Right renal pelvis (tissue), 4 donors: Measurements from ENCODE around the gene ASMT. TPM values are rescaled to one million over a fixed set of nuclear protein-coding genes. Genes with fewer than 3 reads are reported as not detected.
"Not testable (repeated sequence)": the region's sequence is repeated elsewhere in the genome, so short reads cannot be mapped to it uniquely, and the experiment has no call there.

Experiments
- DNase-seq, 4 donors: peaks; one replicate each; pipeline ENCODE4 v3.0.0-alpha.2; 2013; ENCODE audit warnings: low read depth in 4 of 4, low spot score in 3 of 4, missing footprints in 1 of 4
- polyA plus RNA-seq, 4 donors: library from polyadenylated mRNA; unstranded; fragments of 120-200 nt; gene quantifications; one replicate each; pipeline ENCODE4 v1.2.1, GENCODE V29; 2013; ENCODE audit not compliant: insufficient read length in 4 of 4

Gene ASMT
- polyA plus RNA-seq, 4 donors, result 0.08 TPM; not detected in 3

DNA sequence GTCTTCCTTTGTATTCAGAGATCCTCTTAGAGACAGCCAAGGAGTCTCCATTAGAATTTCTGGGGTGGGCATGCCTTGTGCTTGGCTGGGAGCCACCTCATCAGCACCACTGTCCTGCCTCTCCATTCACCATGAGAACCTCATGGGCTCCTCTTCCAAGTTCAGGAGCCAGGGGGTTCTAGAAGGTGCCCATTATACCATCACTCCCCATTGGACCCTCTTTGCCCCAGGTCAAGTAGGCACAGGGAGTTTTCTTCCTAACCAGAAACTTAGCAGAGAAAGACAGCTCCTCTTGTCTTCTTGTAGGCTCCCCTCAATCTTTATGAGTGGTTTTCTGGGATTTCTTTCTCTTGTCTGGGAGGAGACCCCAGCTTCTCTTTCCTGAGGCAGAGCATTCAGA lies 31.1 kb downstream of the ASMT start:
- no peak for DNase-seq

DNA sequence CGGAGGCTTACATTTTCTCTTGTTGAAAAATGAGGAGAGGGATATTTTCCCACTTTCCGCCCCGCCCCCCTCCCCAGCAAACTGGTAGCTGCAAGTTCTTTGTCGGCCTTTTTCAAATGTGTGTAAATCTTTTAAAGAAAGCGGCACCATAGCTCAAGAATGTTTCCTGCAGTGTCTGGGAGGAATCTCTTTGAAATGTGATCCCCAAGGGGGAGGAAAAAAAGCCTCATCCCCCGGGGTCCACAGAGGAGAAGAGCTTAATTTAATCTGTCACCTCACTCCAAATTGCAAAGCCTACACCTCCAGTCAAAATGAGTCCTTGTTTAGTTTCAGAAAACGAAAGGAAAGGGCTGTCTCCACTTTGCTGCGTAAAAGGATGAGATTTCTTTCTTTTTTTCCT lies 34.8 kb downstream of the ASMT start:
- peak in 2 of 4 donors; percentile 62 to 73 for DNase-seq

GRCh38 chrX:1652011-1652811 lies 37.4 kb downstream of the ASMT start:
- DNase-seq, result peak in 3 of 4 donors; percentile 12 to 32 (median 28)

- DNase-seq, result no peak
Measured at GRCh38 chrX:1656379-1656778, 41.5 kb downstream of the ASMT start.

DNA sequence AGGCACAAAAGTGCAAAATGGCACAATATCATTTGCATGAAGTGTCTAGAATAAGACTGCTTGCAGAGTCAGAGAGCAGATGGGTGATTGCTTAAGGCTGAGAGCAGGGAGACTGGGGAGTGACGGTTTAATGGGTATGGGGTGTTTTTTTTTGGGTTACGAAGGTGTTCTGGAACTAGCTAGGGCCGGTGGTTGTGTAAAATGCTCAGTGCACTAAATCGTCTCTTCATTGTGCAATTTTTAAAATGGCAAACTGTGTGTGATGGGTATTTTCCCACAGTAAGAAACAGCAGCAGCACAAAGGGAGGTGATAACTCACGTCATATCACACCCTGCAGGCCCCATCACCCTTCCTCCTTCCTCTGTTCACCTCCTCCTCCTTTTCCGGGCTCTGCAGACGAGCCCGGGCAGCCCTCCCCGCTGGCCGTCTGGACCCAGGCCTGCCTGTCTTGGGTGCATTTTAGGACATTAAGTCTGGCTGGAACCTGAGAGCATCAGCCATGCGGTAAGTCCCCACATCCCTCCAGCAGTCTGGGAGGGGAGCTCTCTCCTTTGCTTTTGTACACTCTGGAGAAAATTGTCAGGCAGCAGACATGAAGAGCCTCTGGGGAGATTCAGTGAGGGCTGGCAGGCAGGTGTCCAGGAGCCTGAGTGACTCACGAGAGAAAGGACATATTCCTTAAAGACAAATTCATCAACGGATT lies 42.7 kb downstream of the ASMT start:
- DNase-seq, result peak in 1 of 4 donors; percentile 31

DNA sequence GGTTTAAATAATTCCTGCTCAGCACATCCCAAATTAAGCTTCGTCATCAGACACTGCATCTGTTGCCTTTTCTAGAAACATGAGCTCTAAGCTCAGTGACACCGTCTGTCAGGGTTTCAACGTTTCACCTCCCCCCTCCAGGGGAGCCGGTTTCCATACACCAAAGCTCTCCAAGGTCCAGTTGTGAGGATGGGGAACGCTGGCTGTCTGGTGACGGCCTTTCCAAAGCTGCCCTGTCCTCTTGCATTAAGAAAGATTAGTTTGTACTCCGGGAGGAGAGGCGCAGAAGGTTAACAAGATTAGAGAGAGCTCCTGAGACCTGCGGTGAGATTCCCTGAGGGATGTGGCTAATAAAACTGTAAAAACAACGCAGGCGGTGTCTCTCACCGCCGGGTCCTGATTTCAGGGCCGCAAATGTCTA lies 43.2 kb downstream of the ASMT start:
- peak in 2 of 4 donors; percentile 23 to 28 for DNase-seq

DNA sequence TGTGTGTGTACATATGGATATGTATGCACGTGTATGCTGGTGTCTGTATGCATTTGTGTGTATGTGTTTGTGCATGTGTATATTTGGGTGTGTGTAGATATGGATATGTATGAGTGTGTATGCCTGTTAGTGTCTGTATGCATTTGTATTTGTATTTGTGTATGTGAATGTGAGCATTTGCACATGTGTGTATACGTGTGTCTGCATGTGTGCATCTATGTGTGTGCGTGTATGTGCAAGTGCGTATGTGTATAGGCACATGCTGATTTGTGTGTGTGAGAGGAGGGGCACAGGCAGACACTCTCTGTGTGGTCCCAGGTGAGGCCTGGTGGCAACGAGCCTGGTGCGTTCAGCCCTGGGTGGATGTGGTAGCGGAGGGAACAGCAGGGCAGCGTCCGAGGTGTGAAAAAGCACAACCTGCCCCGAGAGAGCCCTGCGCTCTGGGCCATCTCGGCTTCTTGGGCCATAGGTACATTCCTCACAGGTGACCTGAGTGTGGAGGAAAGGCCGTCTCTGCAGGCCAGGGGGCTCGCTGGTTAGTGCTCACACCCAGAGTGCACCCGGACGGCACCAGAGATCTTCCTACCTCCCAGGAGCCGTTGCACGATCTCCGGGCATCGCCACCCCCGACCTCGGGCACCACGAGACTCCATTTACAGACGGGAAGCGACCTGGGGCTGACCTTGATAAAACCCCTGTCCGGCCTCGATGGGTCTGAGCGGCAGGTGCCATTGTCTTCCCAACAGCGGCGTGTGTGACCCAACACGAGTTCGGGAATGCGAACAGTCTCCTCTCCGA lies 45.0 kb downstream of the ASMT start:
- no peak for DNase-seq

DNA sequence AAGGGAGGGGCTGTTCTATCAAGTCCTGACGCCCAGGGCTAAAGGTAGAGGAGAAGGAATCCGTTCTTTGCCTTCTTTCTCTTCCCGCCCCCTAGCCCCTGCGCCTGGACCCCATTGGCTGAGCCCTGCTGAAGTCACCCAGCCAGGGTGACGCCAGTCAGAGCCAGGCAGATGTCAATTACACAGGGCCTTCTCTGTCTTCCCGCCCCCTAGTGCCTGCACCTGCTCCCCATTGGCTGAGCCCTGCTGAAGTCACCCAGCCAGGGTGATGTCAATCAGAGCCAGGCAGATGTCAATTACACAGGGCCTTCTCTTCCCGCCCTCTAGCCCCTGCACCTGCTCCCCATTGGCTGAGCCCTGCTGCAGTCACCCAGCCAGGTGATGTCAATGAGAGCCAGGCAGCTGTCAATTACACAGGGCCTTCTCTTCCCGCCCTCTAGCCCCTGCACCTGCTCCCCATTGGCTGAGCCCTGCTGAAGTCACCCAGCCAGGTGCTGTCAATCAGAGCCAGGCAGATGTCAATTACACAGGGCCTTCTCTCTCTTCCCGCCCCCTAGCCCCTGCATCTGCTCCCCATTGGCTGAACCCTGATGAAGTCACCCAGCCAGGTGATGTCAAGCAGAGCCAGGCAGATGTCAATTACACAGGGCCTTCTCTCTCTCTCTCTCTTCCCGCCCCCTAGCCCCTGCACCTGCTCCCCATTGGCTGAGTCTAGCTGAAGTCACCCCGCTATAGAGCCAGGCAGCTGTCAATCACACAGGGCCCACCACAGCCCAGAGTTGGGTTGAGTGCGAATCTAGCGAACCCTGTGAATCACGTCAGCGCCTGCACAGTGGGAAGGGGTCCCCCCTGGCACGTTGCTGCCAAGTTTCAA lies 46.4 kb downstream of the ASMT start:
- DNase-seq, result no peak

DNA sequence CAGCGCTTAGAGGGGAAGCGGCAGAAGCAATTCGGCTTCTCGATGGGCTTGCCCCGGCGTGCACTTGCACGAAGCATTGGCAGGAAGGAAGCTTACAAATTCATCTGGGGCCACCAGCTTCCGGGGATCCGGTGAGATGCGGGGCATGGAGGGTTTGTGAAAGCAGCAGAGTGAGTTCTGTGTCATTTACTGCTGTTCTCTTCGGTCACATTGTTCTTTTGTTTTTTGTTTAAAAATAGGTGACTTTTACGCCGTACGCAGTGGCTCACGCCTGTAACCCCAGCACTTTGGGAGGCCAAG lies 47.0 kb downstream of the ASMT start:
- DNase-seq, result no peak

GRCh38 chrX:1667566-1667965 lies 52.7 kb downstream of the ASMT start:
- no peak for DNase-seq

- no peak for DNase-seq
Measured at GRCh38 chrX:1673337-1673736, 58.5 kb downstream of the ASMT start.

DNA sequence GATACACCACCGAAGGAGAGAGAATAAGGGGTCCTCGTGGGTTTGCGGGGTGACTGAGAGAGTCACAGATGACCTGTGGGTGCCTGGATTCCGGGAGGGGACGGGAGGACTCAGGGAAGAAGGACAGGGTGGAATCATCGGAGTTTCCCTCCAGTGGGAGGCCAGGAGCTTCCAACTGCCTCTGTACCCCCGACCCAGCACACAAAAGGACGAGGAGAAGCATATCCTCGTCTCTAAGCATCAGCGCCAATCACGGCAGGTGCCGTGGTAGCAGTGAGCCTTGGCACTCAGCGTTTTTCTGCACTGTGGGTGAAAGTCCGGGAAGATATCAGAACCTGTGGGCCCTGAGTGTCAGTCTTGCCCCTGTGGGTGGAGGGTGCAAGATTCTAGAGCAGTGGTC lies 62.0 kb downstream of the ASMT start:
- no peak for DNase-seq

- no peak for DNase-seq
Measured at GRCh38 chrX:1679238-1679637, 64.4 kb downstream of the ASMT start.

DNA sequence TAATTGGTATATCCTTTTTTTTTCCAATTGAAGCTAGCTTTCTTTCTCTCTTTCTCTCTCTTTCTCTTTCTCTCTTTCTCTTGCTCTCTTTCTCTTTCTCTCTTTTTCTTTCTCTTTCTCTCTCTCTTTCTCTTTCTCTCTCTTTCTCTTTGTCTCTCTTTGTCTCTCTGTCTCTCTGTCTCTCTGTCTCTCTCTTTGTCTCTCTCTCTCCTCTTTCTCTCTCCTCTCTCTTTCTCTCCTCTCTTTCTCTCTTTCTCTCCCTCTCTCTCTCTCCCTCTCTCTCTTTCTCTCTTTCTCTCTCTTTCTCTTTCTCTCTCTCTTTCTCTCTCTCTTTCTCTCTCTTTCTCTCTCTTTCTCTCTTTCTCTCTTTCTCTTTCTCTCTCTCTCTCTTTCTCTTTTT lies 66.6 kb downstream of the ASMT start:
- DNase-seq, result no peak

DNA sequence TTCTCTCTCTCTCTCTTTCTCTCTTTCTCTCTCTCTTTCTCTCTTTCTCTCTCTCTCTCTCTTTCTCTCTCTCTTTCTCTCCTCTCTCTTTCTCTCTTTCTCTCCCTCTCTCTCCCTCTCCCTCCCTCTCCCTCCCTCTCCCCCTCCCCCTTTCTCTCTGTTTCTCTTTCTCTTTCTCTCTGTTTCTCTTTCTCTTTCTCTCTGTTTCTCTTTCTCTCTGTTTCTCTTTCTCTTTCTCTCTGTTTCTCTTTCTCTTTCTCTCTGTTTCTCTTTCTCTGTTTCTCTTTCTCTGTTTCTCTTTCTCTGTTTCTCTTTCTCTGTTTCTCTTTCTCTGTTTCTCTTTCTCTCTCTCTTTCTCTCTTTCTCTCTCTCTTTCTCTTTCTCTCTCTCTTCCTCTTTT lies 67.0 kb downstream of the ASMT start:
- not testable (repeated sequence) for DNase-seq

DNA sequence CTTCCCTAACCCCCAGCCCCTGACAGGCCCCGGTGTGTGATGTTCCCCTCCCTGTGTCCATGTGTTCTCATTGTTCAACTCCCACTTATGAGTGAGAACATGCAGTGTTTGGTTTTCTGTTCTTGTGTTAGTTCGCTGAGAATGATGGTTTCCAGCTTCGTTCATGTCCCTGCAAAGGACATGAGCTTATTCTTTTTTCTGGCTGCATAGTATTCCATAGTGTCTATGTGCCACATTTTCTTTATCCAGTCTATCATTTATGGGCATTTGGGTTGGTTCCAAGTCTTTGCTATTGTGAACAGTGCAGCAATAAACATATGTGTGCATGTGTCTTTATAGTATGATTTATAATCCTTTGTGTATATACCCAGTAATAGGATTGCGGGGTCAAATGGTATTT lies 67.6 kb downstream of the ASMT start:
- DNase-seq, result not testable (repeated sequence)

GRCh38 chrX:1684883-1685282 lies 70.0 kb downstream of the ASMT start:
- not testable (repeated sequence) for DNase-seq

DNA sequence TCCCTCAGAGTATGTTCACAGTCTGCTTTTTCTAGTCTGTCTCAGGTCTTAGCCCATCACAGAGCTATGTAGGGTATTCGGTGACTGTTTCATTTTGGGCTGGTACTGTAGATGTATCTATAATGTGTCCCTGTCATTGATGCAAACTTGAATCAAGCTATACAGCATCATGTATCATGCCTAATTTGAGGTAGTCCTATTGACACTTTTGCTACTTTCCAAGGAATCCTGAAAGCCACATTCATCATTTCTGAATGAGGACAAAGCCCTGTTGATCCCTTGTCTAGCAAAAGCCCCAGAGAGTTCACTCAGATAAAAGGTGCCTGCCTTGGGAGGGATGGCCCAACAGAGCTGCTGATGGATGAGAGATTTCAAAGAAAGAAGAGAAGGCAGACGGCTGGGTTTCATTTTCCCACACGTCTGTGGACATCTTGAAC lies 70.6 kb downstream of the ASMT start:
- not testable (repeated sequence) for DNase-seq

DNA sequence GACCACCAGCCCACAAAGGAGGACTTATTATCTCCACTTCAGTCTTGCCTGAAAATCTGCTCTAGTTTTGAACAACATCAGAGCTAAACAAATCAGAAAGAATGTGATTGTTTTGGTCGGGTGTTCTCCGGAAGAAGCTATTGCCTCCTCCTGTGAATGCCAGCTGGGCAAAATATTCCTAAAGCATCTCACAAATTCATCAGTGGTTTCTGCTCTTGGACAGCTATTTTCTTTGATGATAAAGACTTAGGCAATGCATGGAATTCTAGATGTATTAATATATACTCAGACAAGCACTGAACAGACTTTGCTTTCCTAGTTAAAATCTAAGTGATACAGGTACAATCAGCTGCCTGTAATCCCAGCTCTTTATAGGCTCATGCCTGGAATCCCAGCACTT lies 71.8 kb downstream of the ASMT start:
- DNase-seq, result no peak
